BE2C (cell line): ENCODE measurements around the gene SPATS2.

ENCODE experiments used
- DNase-seq: peaks from one replicate; pipeline ENCODE4 v3.0.0-alpha.2; 2020
- H3K27me3 ChIP-seq: fragments of 250-450 bp; sonication (Bioruptor Pico); 2 replicates; pipeline ENCODE4 v1.5.1; 2020; ENCODE audit warnings: mild to moderate bottlenecking
- H3K36me3 ChIP-seq: fragments of 250-450 bp; sonication (Bioruptor Pico); 2 replicates; pipeline ENCODE4 v1.5.1; 2020; ENCODE audit warnings: mild to moderate bottlenecking
- H3K4me1 ChIP-seq: fragments of 250-450 bp; sonication (Bioruptor Pico); 2 replicates; pipeline ENCODE4 v1.5.1; 2020
- H3K4me3 ChIP-seq: 2 replicates; pipeline ENCODE4 v1.5.1; 2011; ENCODE audit warnings: low read depth, low read length
- H3K9me3 ChIP-seq: fragments of 250-450 bp; sonication (Bioruptor Pico); 2 replicates; pipeline ENCODE4 v1.5.1; 2020
- CTCF ChIP-seq: IDR thresholded peaks from 2 replicates; pipeline ENCODE4 v1.5.1; 2012; ENCODE audit warnings: mild to moderate bottlenecking, low read depth, low read length

The SPATS2 gene

DNA sequence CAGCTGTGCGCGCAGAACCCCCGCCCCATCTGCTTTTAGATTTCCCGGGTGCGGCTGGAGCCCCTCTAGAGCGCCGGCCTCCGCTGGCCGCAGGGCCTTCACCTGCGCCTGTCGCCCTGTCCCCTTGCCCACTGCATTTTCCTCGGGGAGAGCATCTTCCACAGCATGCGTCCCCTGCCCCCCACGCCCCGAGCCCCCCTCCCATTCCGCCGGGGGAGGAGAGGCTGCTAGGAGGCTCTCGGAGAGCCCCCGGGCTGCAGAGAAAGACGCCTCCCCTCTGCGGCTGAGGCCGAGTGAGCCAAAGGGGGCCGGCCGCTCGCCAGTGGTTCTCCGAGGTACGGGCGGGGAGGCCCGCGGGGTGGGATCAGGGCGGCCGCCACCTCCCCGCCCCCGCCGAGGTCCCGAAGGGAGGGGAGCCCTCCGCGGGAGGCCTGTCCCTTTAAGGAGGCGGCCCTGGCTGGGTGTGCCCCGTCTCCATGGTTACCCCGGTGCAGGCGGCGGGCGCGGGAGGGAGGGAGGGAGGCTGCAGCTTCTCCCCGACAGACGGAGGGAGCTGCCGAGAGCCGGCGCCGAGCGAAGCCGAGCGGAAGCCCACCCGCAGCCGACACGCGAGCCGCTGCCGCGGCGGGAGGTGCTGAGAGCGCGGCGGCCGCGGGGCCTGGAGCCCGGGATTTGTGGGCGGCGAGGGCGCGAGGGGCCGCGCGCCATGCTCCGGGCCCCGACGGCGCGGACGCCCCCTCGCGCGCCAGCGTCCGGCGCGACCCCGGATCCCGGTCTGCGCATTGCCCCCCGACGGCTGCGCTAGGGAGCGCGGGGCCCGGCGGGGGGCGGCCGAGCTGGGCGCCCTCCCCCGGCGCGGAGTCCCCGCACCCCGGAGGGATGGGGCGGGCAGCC, 171.5 kb downstream of the SPATS2 start, which contains the start of gene KCNH3:
TSS of gene KCNH3 (plus strand) at position 521 of the 894 bp plus-strand sequence. CDS start 387 bp downstream, outside the sequence.
- peak; percentile 86 for DNase-seq
- Histone ChIP-seq H3K36me3 (no peaks in the 10 kb centered on the region), H3K27me3 (peaks cover 31% of the 10 kb centered on the region)

GRCh38 chr12:49539406-49540228, 172.4 kb downstream of the SPATS2 start:
- no peak for TF ChIP-seq CTCF
- Histone ChIP-seq H3K4me1 (peaks cover 2% of the 10 kb centered on the region; the same call in 1 of the 2 replicates), H3K36me3 (no peaks in the 10 kb centered on the region), H3K27me3 (peaks cover 31% of the 10 kb centered on the region), H3K9me3 (no peaks in the 10 kb centered on the region), H3K4me3 (no peak overlapping the region)
- DNase-seq = no peak

More for the DNA sequence above, 171.5 kb downstream of the SPATS2 start, which contains the start of gene KCNH3:
- Histone ChIP-seq H3K4me1 (peaks cover 2% of the 10 kb centered on the region; the same call in 1 of the 2 replicates), H3K4me3 (peak within 1 kb of the TSS; percentile 42), H3K9me3 (no peaks in the 10 kb centered on the region)
- TF ChIP-seq CTCF = no peak

DNA sequence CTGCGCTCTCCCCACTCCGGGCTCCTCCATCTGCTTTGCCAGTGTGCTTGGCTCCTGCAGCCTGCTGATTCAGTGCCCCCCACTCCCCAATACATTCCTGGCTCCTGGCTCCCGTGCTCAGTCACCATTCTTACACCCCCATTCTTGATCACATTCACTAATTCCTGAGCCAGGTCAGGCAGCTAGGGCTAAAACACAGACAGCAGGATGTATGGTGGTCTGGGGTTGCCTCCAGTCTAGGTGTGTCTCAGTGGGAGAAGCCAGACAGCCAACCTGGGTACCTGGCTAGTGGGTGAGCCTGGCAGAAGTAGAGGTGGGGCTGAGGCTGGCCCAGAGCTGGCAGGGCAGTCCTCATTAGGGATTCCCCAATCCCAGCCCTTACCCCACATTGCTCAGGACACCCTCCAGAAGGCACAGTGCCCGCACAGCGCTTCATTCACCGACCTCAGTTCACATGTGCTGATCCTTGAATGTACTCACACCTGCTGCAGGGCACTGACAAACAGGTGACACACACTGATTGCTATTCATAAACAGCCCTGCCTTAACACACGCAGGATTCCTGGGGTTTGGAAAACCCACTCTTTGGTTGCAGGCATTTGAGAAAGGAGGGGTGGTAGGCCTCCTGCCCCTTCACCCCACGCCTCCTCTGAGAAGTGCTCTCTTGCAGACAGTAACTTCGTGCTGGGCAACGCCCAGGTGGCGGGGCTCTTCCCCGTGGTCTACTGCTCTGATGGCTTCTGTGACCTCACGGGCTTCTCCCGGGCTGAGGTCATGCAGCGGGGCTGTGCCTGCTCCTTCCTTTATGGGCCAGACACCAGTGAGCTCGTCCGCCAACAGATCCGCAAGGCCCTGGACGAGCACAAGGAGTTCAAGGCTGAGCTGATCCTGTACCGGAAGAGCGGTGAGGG, 173.2 kb downstream of the SPATS2 start:
- Histone ChIP-seq H3K9me3 (no peaks in the 10 kb centered on the region), H3K27me3 (peaks cover 31% of the 10 kb centered on the region), H3K36me3 (no peaks in the 10 kb centered on the region), H3K4me3 (no peak overlapping the region), H3K4me1 (peaks cover 2% of the 10 kb centered on the region; the same call in 1 of the 2 replicates)
- DNase-seq = no peak
- TF ChIP-seq CTCF = no peak

DNA sequence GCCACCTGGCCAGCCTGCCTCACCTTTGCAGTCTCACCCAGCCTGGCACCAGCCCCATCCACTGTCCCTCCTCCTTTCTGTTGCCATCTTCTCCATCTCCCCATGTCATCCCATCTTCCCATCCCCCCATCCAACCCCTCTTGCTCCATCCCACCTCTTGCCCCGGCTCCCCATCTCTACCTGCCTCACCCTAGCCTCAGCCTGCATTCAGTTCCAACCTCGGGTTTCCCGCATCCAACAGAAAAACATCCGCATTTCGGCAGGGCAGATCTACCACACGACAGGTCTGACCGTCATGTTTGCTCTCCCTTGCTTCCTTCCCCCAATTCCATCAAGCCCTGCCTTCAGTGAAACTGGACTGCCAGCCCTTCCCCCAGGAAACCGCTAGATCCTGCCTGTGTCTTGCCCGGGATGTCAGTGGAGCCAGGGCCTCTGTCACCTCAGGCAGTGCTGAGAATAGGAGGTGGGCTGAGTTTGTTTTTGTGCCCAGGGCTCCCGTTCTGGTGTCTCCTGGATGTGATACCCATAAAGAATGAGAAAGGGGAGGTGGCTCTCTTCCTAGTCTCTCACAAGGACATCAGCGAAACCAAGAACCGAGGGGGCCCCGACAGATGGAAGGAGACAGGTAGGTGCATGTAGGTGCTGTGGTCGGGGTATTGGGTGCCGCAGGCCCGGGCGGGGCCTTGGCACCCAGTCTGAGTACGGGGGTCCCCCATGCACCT, 174.0 kb downstream of the SPATS2 start:
- Histone ChIP-seq H3K36me3 (no peaks in the 10 kb centered on the region), H3K9me3 (no peaks in the 10 kb centered on the region), H3K27me3 (peaks cover 31% of the 10 kb centered on the region), H3K4me1 (peaks cover 2% of the 10 kb centered on the region; the same call in 1 of the 2 replicates), H3K4me3 (no peak overlapping the region)
- TF ChIP-seq CTCF = no peak
- no peak for DNase-seq

GRCh38 chr12:49541911-49542505, 174.7 kb downstream of the SPATS2 start:
- peaks cover 2% of the 10 kb centered on the region; the same call in 1 of the 2 replicates for H3K4me1 ChIP-seq
- H3K27me3 ChIP-seq = peaks cover 28% of the 10 kb centered on the region

More at GRCh38 chr12:49541911-49542505, 174.7 kb downstream of the SPATS2 start:
- Histone ChIP-seq H3K9me3 (no peaks in the 10 kb centered on the region), H3K4me3 (no peak overlapping the region), H3K36me3 (no peaks in the 10 kb centered on the region)
- no peak for DNase-seq
- no peak for TF ChIP-seq CTCF
